ENCODE data around the gene GJC2. TPM values are rescaled to one million over a fixed set of nuclear protein-coding genes. Genes with fewer than 3 reads are reported as not detected.

The GJC2 gene
- total and polyA plus RNA-seq, 2 donors (not counting 3 experiments of a cell fraction or from before 2014, with no cell fraction given): 0.58 to 1.2 TPM

- no peak for TF ChIP-seq CTCF (IDR thresholded peaks at IDR 0.05; ENCODE audit: extremely low read depth in 1 of 2, insufficient read depth in 1 of 2, low read depth in 1 of 2, low read length in 2 of 2)
- TF ChIP-seq MYC (IDR thresholded peaks at IDR 0.05; ENCODE audit: low read depth, low read length): no peak
- TF ChIP-seq POLR2AphosphoS5 (IDR thresholded peaks at IDR 0.05; ENCODE audit: insufficient read depth, low read depth, low read length): no peak
- no peak for TF ChIP-seq GATA2 (IDR thresholded peaks at IDR 0.05; ENCODE audit: insufficient read depth, insufficient read length, low read depth, low read length)
- TF ChIP-seq EZH2 (IDR thresholded peaks at IDR 0.05; ENCODE audit: borderline replicate concordance, low read depth, low read length, severe bottlenecking): no peak
- TF ChIP-seq JUN (IDR thresholded peaks at IDR 0.05; ENCODE audit: borderline replicate concordance, insufficient read depth, insufficient read length, low read depth): no peak
- TF ChIP-seq FOS (IDR thresholded peaks at IDR 0.05; ENCODE audit: borderline replicate concordance, insufficient read depth, low read length): no peak
- TF ChIP-seq MAX (IDR thresholded peaks at IDR 0.05; ENCODE audit: insufficient read depth, insufficient read length): no peak
- TF ChIP-seq POLR2A (IDR thresholded peaks at IDR 0.05; ENCODE audit: low read depth, low read length): no peak
- no TSS peak for BruUV-seq (replicated peaks)
- no peak for FAIRE-seq
- Histone ChIP-seq H3K4me1 (ENCODE audit: control insufficient read depth, extremely low read depth, insufficient read depth, low read length) (no peaks in the 10 kb centered on the region), H3K9me3 (replicated peaks; ENCODE audit: control insufficient read depth, insufficient read depth, low read length) (no peaks in the 10 kb centered on the region), H3K27ac (ENCODE audit: insufficient read depth, low read depth, low read length) (no peak overlapping the region), H4K20me1 (replicated peaks; ENCODE audit: control insufficient read depth, extremely low read depth, insufficient read depth, low read length) (no peaks in the 10 kb centered on the region), H3K36me3 (ENCODE audit: control insufficient read depth in 2 of 2, extremely low read depth in 1 of 2, insufficient read depth in 2 of 2, low read length in 2 of 2) (peaks cover 0 to 5% of the 10 kb centered on the region in 2 experiments), H3K4me2 (ENCODE audit: insufficient read depth, low read length) (no peak overlapping the region), H3K9ac (replicated peaks; ENCODE audit: extremely low read depth, insufficient read depth, low read length) (no peak overlapping the region), H3K79me2 (ENCODE audit: control insufficient read depth, insufficient read depth, low read length) (no peaks in the 10 kb centered on the region), H2AFZ (ENCODE audit: low read depth, low read length) (no peak overlapping the region), H3K4me3 (replicated peaks in 1 of 3; ENCODE audit: insufficient read depth in 1 of 3, low read depth in 1 of 3, low read length in 3 of 3) (no peak overlapping the region), H3K9me1 (replicated peaks; ENCODE audit: control insufficient read depth, extremely low read depth, insufficient read depth, low read length) (no peaks in the 10 kb centered on the region), H3K27me3 (ENCODE audit: control insufficient read depth in 2 of 2, insufficient read depth in 2 of 2, low read length in 2 of 2) (no peaks in the 10 kb centered on the region)
- no peak for DNase-seq (ENCODE audit: low read depth, low spot score)
- ChIA-PET CTCF (interaction anchor here (0.7 to 2.0 kb wide), 4 partner anchors 14 to 182 kb away, joined by 3 to 7 read pairs (median 4); no protein-coding TSS in a partner anchor), POLR2A (no interaction called here)
- dilution Hi-C loops (cut with MboI; ENCODE audit: extremely low pct_ligation_motif_present, low sequenced_read_pairs): loop anchor here (10.0 kb wide), 1 partner anchor 56 kb away; no protein-coding TSS in a partner anchor
- intact Hi-C loops (cut with micrococcal nuclease): loop anchor here (2.0 kb wide), 1 partner anchor 50 kb away; no protein-coding TSS in a partner anchor
These were observed 31.4 kb downstream of the GJC2 start for GRCh38 chr1:228180959-228181644.

All from endothelial cell of umbilical vein (primary cell).